Measurements from ENCODE around the gene SOCS3. TPM values are rescaled to one million over a fixed set of nuclear protein-coding genes. Genes with fewer than 3 reads are reported as not detected.
"Not testable (repeated sequence)": the region's sequence is repeated elsewhere in the genome, so short reads cannot be mapped to it uniquely, and the experiment has no call there.

SOCS3 gene
- total RNA-seq, 1 donor from 2014 or later: 23.7 TPM

DNA sequence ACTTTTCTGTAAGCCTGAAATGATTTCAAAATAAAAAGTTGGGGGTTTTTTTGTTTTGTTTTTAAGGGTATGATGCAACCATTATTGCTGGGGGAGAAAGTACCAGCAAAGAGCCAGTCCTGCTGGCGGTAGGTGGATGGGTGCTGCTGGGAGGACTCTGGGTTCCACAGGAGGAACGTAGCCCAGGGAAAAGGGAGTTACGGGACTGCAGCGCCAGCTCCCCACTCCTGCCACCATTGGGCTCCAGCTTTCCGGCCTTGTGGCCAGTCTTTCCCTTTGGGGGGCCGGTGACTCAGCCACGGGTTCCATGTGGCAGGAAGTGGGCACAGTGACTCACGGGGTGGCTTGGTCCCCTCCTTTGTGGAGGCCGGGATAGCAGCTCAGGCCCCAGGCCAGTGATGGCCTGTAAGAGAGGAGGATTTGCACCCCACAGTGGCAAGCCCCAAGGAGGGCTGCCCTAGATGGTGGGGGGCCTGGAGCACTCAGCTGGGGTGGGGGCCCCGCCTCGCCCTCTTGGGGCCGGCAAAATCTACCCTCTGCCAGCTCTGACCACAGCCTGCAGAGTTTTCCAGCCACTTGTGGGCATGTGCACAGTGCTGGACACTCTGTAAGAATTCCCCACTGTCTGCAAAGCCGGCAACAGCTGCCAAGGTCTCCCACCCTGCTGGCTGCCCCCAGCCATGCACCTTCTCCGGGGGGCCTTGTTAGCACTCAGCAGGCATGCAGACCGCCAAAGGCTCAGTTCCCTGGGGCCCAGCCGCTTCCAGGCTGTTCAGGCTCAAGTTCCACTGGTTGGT lies 30.4 kb downstream of the SOCS3 start:
- DNase-seq: no peak

DNA sequence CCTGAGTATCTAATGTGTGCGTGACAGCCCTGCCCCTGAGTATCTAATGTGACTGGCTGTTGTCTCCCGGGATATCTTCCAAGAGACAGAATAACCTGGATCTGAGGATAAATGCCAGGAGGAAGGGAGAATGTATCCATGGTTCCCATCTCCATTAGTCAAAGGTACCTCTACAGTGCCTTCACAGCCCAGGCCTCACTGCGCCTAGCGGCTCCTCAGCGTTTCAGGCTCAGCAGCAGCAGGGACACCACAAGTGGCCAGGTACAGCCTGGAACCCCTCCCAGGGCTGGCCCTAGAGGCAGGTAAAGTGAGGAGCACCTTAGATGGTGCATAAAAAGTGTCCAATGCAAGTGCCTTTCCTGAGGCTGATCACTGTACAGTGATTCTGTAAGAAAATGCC lies 32.0 kb downstream of the SOCS3 start:
- no peak for DNase-seq

DNA sequence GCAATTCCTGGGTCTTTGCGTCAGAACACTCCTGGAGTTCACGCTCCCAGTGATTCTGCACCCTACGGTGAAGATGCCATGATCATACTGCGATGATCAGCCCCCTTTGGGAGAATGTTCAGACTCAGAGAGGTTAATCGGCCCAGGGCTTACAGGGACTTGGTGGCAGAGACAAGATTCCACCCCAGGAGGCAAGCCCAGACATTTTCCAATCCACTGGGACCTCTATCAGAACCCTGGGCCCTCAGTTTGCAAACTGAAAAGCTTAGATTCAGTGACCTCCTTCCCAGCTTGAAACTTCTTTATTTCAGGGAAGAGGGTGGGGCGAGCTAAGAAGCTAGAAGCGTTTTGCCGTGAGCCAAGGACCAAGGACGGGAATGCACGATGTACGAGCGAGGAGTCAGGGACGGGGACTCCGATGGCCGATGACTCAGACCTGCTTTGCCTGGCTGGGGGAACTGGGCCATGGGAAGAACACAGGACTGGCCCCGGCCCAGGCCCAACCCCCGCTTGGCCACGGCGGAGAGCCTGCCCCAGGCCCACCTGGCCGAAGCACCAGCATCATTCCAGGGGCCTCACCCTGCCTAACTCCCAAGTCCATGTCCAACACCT lies 34.7 kb downstream of the SOCS3 start:
- no peak for DNase-seq

DNA sequence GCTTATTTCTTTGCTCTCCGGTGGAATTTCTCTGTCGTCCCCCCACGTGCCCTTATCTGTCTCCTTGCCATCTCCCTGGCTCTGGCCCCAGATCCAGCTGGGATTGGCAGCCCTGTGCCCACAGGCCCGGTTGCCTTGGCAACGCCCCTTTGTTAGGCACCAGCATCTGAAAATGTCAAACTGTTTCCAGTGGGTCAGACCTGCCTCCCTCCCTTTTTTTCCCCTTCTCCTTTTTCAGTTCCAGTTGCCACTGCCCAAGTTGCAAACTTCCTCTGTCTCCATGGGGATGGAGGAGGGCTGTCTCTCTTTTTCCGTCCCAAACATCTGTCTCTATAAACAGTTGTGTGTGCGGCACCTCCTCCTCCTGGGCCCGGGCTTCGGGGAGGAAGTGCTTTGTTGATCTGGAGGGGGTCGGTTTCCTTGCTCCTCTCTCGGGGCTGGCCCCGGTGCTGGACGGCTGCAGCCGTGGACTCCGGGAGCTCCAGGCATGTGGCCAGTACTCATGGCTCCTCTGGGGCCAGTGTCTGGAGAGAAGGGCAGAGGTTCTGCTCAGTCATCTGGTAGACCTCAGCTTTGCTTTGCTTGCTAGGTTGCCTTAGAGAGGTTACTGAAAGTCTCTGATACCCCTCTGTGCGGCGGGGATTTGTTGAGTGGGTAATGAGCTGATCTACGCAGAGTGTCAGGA lies 35.3 kb downstream of the SOCS3 start:
- DNase-seq: peak; percentile 97

DNA sequence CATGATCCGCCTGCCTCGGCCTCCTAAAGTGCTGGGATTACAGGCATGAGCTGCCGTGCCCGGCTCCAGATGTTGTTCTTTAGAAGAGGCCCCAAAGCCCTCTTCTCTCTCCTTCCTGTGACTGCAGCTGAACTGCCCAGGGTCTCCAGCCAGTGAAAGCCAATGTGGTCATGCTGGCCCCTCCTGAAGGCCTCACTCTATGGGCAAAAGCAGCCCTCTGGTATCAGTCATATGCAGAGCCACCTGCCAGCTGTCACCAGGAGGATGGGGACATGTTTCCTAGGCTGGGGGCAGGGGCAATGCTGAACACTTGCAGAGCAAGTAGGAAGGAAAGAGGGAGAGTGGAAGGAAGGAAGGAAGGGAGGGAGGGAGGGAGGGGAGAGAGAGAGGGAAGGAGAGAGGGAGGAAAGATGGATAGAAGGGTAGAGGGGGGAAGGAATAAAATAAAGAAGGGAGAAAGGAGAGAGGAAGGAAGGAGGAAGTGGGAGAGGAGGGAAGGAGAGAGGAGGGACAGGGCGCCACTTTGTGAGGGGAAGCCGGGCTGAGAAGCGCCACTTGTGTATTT lies 36.0 kb downstream of the SOCS3 start:
- DNase-seq: no peak

DNA sequence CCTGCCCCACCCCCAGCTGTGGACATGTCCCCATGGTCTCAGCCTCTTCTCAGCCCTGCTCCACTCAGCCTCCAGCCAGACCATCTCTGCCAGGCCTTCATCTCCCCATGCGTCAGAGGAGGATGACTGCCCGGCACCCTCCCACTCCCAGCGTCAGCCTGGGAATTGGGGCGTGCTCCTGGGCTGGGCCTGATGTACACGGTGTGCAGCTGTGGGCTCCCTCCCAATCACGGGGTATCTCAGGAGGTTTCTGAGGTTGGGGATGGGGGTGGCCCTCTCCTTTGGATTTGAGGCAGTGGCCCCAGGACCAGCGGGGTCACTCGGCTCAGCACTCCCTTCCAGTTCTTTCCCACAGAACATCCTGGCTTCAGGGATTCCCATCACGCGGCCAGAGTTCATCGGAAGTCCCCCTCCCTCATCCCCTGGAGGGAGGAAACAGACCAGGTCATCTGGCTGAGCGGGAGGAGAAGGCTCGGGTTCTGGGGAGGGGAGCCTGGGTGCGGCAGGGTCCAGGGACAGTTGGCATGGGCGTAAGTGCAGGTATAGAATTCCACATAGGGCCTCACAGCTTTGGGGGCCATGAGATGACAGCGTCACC lies 36.9 kb downstream of the SOCS3 start:
- no peak for DNase-seq

DNA sequence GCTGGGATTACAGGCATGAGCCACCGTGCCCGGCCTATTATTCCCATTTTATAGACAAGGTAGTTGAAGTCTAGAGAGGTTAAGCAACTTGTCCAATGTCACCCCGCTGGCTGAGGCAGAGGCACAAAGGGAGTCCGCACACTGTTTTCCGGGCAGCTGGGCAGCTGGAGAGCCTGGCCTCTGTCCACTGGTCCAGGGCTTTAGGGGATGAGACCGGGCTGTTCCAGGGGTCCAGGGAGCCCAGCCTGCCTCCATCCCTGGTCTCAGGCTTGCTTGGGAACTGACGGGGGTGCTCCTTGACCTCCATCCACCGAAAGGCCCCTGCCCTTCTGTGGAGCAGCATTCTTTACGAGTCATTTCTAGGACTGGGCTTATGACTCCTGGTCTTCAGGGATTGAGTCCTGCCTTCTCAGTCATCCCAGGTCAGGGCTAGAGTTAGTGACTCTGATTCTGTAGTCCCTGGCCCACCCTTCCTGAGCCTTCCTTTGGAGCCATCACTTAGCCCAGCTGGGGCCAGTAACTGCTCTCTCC lies 37.5 kb downstream of the SOCS3 start:
- no peak for DNase-seq

DNA sequence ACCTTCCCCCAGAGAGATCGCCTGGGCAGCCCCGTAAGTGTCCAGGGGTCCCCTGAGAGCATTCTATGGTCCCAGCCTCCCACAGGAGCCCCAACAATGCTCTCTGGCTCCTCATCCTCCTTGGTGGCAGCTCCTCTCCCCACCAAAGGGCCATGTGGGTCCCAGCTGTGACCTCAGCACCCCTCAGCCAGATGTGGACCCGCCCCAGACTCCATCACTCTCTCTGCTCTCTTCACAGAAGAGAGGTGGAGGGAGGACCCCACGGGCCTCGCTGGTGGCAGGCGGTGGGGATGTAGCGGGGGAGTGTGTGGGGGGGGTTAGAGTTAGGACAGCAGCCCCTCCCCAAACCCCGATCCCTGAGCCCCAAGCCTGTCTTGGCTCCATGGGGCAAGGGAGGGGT lies 41.0 kb downstream of the SOCS3 start:
- no peak for DNase-seq

DNA sequence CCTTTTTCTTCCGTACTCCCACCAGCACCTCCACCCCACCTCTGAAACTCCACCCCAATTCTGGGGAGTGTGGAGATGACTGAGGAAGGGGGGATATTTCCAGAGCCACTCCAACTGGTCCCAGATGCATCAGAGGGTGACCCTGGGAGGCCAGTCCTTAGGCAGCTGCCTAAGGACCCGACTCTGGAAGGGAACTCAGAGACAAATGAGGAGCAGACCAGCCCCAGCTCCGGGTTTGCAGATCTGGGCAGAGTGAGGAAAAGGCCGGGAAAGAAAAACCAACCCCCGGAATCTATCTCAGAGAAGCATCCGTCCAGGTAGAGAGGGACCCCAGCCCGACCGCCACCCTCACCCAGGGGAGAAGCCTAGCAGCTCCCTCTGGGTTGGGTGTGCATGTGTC lies 41.5 kb downstream of the SOCS3 start:
- no peak for DNase-seq

DNA sequence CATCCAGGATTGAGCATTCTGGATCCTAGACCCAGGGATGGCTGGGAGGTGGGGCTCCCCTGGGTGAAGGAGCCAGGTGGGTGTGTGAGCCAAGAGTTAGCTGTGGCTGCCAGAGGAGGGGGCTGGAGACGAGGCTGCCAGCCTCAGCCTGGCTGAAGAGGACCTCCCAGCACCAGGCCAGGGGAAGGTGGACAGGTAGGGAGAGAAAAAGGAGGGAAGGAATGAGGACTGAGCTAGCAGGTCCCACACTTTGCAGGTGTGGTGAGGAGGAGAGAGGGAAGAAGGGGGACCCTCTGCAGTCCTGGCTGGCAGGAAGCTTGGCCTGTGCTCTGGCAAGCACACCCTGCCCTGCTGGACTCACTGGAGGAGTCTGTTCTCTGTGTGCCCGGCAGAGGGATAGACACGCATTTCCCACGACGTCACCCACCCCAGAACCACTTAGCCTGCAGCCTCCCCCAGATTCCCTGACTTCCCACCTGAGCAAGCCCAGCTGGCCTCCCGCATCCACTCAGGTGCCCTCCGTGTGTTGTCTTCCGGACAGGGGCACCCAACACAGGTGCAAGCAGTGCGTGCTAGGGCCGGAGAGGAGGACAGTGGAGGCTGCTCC lies 42.0 kb downstream of the SOCS3 start:
- DNase-seq: no peak

DNA sequence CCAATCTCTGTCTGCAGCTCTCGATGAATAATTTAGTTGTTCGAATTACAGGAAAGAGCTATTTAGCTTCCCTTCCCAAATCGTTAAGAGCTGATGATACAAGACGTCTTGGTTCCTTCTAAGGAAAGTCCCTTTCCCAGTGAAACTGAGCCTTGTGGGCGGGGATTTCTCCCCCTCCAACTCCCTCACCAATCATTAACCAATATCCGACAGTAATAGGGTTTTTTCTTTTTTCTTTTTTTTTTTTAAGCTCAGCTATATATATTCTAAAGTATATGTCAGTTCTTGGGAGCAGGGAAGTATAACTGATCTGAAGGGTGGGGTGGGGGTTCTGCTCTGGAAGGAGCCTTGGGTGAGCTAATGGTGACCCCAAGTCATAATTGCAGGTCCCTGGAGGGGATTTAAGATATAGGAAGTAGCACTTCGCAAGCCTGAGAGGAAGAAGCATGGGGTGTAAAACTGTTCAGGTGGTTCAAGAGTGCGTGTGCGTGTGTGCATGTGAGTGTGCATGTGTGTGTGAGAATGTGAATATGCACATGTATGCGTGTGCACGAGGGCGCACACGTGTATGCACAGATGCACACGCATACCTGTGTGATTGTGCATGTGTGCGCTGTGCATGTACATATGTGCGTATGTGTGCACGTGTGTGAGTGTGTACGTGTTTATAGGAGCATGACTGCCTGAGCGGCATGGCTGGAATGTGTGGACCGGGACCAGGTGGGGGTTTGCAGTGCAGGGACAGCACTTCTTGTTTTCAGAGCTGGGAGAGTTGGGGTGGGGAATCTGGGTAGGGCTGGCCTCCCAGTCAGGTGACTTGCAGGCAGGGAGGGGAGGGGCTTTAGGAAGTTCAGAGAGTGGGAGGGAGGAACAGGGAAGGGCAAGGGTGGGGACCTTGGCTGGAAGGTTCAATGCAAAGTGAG lies 42.7 kb downstream of the SOCS3 start:
- no peak for DNase-seq

DNA sequence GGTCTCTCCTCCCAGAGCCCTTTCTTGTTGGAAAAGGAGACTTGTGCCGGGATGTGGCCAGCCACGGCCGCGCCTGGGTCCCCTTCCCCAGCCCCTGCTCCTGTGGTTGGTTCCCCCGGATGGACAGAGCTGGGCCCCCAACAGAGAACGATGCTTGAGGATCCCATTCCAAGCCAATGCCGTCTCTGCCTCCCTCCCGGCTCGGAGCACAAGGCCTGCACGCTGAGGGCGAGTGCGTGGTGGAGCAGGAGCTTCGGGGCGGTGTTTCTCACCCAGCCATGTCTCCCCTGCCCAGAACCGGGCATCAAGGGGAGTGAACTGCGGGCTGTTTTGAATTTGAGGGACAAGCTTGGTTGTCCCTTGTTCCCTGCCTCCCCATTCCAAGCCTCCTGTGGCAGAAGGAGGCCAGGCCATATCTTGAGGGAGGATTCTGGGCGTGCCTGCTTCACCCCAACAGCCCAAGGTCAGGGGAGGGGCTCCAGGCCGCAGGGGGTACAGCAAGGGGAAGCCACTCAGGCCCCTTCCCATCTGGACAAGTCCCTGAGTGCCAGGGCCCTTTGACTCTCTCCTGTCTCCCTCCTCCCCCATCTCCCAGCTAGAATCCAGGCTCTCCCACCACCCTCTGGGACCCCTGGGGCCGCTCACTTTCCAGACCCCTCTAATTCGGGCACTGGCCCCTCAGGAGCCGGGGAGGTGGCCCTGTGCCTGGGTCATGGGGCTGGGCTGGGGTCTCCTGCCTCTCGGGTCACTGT lies 43.6 kb downstream of the SOCS3 start:
- DNase-seq: no peak

DNA sequence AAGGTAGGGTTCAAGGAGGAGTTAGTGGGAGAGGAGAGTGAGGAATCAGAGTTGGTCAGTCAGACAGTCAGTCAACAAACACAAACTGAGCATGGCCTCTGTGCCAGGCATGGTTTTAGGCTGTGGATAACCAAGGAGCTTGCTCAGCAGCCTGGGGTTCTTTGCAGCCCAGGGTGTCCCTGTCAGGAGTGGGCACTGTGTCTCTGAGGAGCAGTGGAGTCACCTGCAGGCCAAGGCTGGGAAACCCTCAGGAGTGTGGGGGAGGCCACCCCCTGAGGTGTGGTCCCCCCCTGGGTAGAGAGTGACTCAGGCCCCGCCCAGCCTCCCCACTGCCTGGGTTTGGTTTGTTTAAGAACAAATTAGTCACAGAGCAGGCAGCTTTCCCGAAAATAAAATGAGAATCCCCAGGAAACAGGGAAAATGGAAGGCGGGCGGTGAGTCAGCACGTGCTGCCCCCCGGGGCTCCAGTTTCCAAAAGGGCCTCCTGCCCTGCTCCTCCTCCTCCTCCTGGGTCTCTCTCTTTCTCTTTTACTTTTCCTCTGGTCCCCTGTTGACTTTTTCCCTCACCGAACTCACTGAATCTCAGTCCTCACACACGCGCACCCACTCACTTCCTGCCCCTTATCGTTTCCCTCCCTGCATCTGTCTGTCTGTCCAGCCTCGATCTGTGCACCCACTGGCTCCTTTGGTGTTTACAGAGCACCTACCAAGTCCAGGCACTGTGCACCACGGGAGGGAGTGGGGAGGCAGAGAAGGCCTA lies 44.3 kb downstream of the SOCS3 start:
- DNase-seq: peak; percentile 79

DNA sequence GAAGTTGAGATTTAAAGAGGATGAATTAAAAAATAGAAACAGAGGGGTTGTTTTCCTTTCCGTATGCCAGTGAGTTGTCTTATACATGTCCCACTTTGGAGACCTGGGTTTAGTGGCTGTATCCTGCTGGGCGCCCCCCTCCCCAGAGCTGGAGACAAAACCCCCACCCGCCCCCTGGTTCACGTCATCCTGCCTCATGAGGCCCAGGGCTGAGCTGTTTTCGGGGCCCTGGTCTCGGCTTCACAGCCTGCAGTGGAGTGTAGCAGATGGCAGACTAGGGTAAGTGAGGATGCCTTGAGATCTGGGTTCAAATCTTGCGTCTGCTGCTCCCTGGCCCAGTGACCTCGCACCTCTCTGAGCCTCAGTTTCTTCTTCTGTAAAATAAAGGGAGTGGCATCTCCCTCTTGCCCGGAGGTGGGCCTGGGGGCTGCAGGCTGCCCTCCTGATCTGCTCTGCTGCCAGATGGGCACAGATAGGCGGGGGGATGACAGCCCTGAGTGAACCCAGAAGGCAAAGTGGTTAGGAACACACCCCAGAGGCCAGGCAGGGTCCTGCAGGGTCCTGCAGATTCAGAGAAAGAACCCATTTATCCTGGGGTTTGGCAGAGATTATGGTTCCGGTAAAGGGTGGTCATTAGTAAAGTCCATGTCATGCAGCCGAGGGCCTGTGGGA lies 45.1 kb downstream of the SOCS3 start:
- DNase-seq: no peak

DNA sequence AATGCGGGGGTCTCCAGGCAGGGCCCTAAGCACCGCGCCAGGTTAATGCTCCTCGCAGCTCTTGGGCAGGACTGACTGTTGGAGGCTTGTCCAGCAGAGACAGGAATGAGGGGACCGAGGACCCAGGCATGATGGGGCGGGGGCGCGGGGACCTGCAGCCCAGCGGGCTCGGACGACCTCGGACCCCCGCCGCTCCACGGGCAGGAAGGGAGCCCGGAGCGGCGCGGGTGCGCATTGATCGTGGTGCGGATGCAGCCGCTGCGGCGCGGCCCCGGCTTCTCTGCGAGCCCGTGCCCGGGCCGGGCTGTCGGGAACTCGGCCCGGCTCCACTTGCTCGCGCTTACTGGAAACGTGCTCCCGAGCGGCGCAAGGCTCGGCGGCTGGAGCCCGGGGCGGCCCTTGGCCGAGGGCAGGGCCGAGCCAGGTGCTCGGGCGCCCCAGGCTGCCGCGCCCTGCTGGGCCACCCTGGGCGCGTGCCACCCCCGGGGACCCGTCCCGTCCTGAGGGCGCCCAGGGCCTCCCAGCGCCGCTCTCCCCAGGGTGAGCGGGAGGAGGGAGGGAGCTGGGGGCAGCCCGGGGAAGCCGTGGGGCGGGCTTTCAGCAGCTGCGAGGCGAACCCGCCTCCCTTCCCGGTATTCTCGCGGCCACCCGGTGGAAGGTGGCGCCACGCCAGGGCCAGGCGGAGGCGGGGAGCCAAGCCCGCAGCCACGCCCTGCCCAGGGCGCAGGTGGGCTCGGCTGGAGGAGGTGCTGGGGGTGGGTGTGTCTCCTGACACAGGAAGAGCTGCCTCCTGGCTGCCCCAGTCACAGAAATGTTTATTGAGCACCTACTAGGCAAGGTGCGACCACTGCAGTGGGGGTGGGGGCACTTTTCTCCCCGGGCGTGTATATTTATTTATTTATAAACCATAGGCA lies 45.9 kb downstream of the SOCS3 start:
- DNase-seq: no peak

DNA sequence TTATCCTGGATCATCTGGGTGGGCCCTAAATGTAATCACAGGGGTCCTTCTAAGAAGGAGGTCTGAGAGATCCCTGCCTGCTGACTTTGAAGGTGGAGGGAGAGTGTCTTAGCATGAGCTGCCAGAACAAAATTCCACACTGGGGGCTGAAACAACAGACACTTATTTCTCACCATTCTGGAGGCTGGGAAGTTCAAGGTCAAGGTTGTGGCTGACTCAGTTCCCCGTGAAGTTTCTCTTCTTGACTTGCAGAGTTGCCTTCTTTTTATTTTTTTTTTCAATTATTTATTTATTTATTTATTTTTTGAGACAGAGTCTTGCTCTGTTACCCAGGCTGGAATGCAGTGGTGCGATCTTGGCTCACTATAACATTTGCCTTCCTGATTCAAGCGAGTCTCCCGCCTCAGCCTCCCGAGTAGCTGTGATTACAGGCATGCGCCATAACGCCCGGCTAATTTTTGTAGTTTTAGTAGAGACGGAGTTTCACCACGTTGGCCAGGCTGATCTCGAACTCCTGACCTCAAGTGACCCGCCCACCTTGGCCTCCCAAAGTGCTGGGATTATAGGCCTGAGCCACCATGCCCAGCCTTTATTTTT lies 50.1 kb downstream of the SOCS3 start:
- DNase-seq: not testable (repeated sequence)
